Esophagus (tissue), 2 donors: ENCODE results near the gene PFN3. TPM values are rescaled to one million over a fixed set of nuclear protein-coding genes. Genes with fewer than 3 reads are reported as not detected.
A peak's percentile ranks its signal among the peaks of the same experiment; 100 is the strongest.

Experiments
- H3K27ac ChIP-seq, 2 donors: one replicate each; pipeline ENCODE4 v1.5.1; 2013; ENCODE audit warnings: low read depth in 2 of 2, mild to moderate bottlenecking in 2 of 2, inconsistent platforms in 1 of 2, low read length in 1 of 2, moderate library complexity in 1 of 2
- H3K27me3 ChIP-seq, 2 donors: one replicate each; pipeline ENCODE4 v1.6.1; 2013; ENCODE audit warnings: low read length in 2 of 2, control low read depth in 1 of 2, mild to moderate bottlenecking in 1 of 2; ENCODE audit not compliant: insufficient read depth in 2 of 2, control insufficient read depth in 1 of 2
- H3K36me3 ChIP-seq, 2 donors: one replicate each; pipeline ENCODE4 v1.6.1; 2013; ENCODE audit warnings: low read length in 1 of 2; ENCODE audit not compliant: control insufficient read depth in 2 of 2, insufficient read depth in 2 of 2
- H3K4me1 ChIP-seq, 2 donors: one replicate each; pipeline ENCODE4 v1.6.1; 2013; ENCODE audit warnings: low read length in 1 of 2; ENCODE audit not compliant: control insufficient read depth in 2 of 2, insufficient read depth in 2 of 2
- H3K4me3 ChIP-seq, 2 donors: one replicate each; pipeline ENCODE4 v1.5.1; 2013; ENCODE audit warnings: low read length in 2 of 2, mild to moderate bottlenecking in 2 of 2, low read depth in 1 of 2, moderate library complexity in 1 of 2
- H3K9me3 ChIP-seq, 2 donors: one replicate each; pipeline ENCODE4 v1.6.1; 2013; ENCODE audit warnings: mild to moderate bottlenecking in 2 of 2, low read depth in 1 of 2, low read length in 1 of 2, moderate library complexity in 1 of 2; ENCODE audit not compliant: control insufficient read depth in 2 of 2, insufficient read depth in 1 of 2
- WGBS, 2 donors: extraction: QIAGEN DNeasy Blood & Tissue Kit; methylation state at CpG; one replicate each; pipeline ENCODE4 v1.1.7; 2013; 5-methylcytosine and 5-hydroxymethylcytosine counted together
- polyA plus RNA-seq, 2 donors: library from polyadenylated mRNA; stranded (reverse); fragments of 200-250 nt; gene quantifications; one replicate each; pipeline ENCODE4 v1.2.3, GENCODE V29; 2013
- donor health status: healthy with polysubstance abuse.
- donor health status: Bipolar disorder and iron deficiency.

Gene PFN3
- polyA plus RNA-seq, 2 donors, result 0.21 TPM; not detected in 1

GRCh38 chr5:177356746-177357145 lies 43.7 kb downstream of the PFN3 start:
- H3K36me3 ChIP-seq, result no peaks in the 10 kb centered on the region
- peaks cover 0 to 2% of the 10 kb centered on the region in 2 donors for H3K9me3 ChIP-seq
- 58 to 71% methylated on average over 3 of the region's 3 CpGs for WGBS, 2 donors
- H3K27ac ChIP-seq, result no peak overlapping the region
- H3K4me3 ChIP-seq, result no peak overlapping the region
- no peaks in the 10 kb centered on the region for H3K27me3 ChIP-seq
- H3K4me1 ChIP-seq, result peaks cover 0 to 17% of the 10 kb centered on the region in 2 donors

- H3K27me3 ChIP-seq, result no peaks in the 10 kb centered on the region
- H3K4me1 ChIP-seq, result peaks cover 0 to 19% of the 10 kb centered on the region in 2 donors
- H3K27ac ChIP-seq, result no peak overlapping the region
- no peak overlapping the region for H3K4me3 ChIP-seq
- 17 to 24% methylated on average over 1 of the region's 1 CpG for WGBS, 2 donors
- H3K9me3 ChIP-seq, result peaks cover 0 to 2% of the 10 kb centered on the region in 2 donors
- H3K36me3 ChIP-seq, result no peaks in the 10 kb centered on the region
These were observed 44.6 kb downstream of the PFN3 start for GRCh38 chr5:177355868-177356168.

- Histone ChIP-seq H3K9me3 (peaks cover 0 to 2% of the 10 kb centered on the region in 2 donors), H3K27me3 (no peaks in the 10 kb centered on the region), H3K4me1 (peaks cover 1 to 21% of the 10 kb centered on the region in 2 donors), H3K4me3 (no peak overlapping the region), H3K36me3 (no peaks in the 10 kb centered on the region), H3K27ac (no peak overlapping the region)
- WGBS, 2 donors, result 86 to 89% methylated on average over 1 of the region's 1 CpG
These were observed 45.1 kb downstream of the PFN3 start for GRCh38 chr5:177355162-177355867.

- Histone ChIP-seq H3K9me3 (peaks cover 0 to 2% of the 10 kb centered on the region in 2 donors), H3K36me3 (no peaks in the 10 kb centered on the region), H3K27ac (no peak overlapping the region), H3K27me3 (no peaks in the 10 kb centered on the region), H3K4me1 (peaks cover 2 to 24% of the 10 kb centered on the region in 2 donors), H3K4me3 (no peak overlapping the region)
- 75 to 81% methylated on average over 3 of the region's 3 CpGs for WGBS, 2 donors
These were observed 45.8 kb downstream of the PFN3 start for GRCh38 chr5:177354711-177355110.

- 89 to 94% methylated on average over 3 of the region's 3 CpGs for WGBS, 2 donors
- Histone ChIP-seq H3K36me3 (no peaks in the 10 kb centered on the region), H3K4me3 (no peak overlapping the region), H3K9me3 (peaks cover 0 to 2% of the 10 kb centered on the region in 2 donors), H3K4me1 (peaks cover 2 to 24% of the 10 kb centered on the region in 2 donors), H3K27ac (no peak overlapping the region), H3K27me3 (no peaks in the 10 kb centered on the region)
These were observed 46.2 kb downstream of the PFN3 start for GRCh38 chr5:177354256-177354655.

- Histone ChIP-seq H3K27ac (no peak overlapping the region), H3K9me3 (peaks cover 0 to 2% of the 10 kb centered on the region in 2 donors), H3K27me3 (no peaks in the 10 kb centered on the region), H3K36me3 (peaks cover 0 to 2% of the 10 kb centered on the region in 2 donors), H3K4me3 (no peak overlapping the region), H3K4me1 (peaks cover 2 to 21% of the 10 kb centered on the region in 2 donors)
- WGBS, 2 donors, result 85 to 88% methylated on average over 5 of the region's 5 CpGs
These were observed 47.4 kb downstream of the PFN3 start for GRCh38 chr5:177353093-177353492.

- Histone ChIP-seq H3K4me1 (peaks cover 2 to 12% of the 10 kb centered on the region in 2 donors), H3K4me3 (peak within 1 kb of the TSS; percentile 73 to 89)
- 6 to 7% methylated on average over 55 of the region's 55 CpGs for WGBS, 2 donors
These were observed 48.8 kb downstream of the PFN3 start, which contains the start of gene LMAN2 for GRCh38 chr5:177351392-177352329. Gene LMAN2, minus strand, starts transcription at chr5:177351668. Its CDS starts 21 bp downstream, at chr5:177351647.

GRCh38 chr5:177350776-177351391 lies 49.6 kb downstream of the PFN3 start:
- Histone ChIP-seq H3K4me3 (peak overlapping the region; percentile 73 to 89), H3K9me3 (peaks cover 0 to 2% of the 10 kb centered on the region in 2 donors), H3K4me1 (peaks cover 2 to 12% of the 10 kb centered on the region in 2 donors), H3K36me3 (peaks cover 2 to 5% of the 10 kb centered on the region in 2 donors), H3K27me3 (no peaks in the 10 kb centered on the region), H3K27ac (peak overlapping the region; percentile 95 to 99)
- WGBS, 2 donors, result 9% methylated on average over 19 of the region's 19 CpGs

More at GRCh38 chr5:177351392-177352329, 48.8 kb downstream of the PFN3 start, which contains the start of gene LMAN2:
- peak within 1 kb of the TSS; percentile 95 to 99 for H3K27ac ChIP-seq
- H3K27me3 ChIP-seq, result no peaks in the 10 kb centered on the region
- H3K36me3 ChIP-seq, result peaks cover 2 to 5% of the 10 kb centered on the region in 2 donors
- H3K9me3 ChIP-seq, result peaks cover 0 to 2% of the 10 kb centered on the region in 2 donors
